ENCODE results near the gene DLG2.

The DLG2 gene

DNA sequence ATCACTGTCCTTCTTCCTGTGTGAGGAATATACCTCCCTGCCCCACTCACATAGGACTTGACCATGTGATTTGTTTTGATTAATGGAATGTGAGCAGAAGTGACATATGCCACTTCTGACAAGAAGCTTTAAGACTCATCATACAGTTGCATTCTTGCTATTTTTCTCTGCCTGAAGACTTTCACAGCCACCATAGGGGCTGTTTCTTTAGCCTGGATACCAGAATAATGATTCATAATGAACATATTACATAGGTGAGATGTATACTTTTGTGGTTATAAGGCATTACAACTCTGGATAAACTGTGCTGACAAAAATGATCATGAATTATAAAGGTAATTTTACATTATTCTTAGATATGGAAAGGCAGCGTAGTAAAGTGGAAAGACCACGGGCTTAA, 798.0 kb downstream of the DLG2 start:
- Histone ChIP-seq H3K4me1 (ENCODE audit: insufficient read depth, low read length, severe bottlenecking) (peaks cover 51% of the 10 kb centered on the region), H3K9me3 (ENCODE audit: low read length) (no peaks in the 10 kb centered on the region), H4K20me1 (ENCODE audit: insufficient read depth, low read length) (no peaks in the 10 kb centered on the region), H3K27me3 (ENCODE audit: insufficient read depth, low read length) (no peaks in the 10 kb centered on the region), H3K4me2 (ENCODE audit: low read length) (no peak overlapping the region), H3K79me2 (ENCODE audit: insufficient read depth, low read length) (no peaks in the 10 kb centered on the region), H3K27ac (ENCODE audit: low read depth, low read length, poor library complexity, severe bottlenecking) (no peak overlapping the region), H3K36me3 (ENCODE audit: insufficient read depth, low read length) (no peaks in the 10 kb centered on the region), H3K9me2 (ENCODE audit: low read depth, low read length) (no peaks in the 10 kb centered on the region), H3K4me3 (ENCODE audit: low read depth, low read length, poor library complexity, severe bottlenecking) (no peak overlapping the region), H2AFZ (ENCODE audit: low read length) (no peak overlapping the region), H3K9ac (ENCODE audit: low read length) (no peak overlapping the region), H3F3A (ENCODE audit: insufficient read depth, low read length) (no peaks in the 10 kb centered on the region)
- TF ChIP-seq CTCF (IDR thresholded peaks at IDR 0.05; ENCODE audit: low read length), result no peak
- no peak for TF ChIP-seq EZH2 (IDR thresholded peaks at IDR 0.05; ENCODE audit: borderline replicate concordance, low read length)

- Histone ChIP-seq H3K9ac (ENCODE audit: low read length) (no peak overlapping the region), H4K20me1 (ENCODE audit: insufficient read depth, low read length) (no peaks in the 10 kb centered on the region), H3K27me3 (ENCODE audit: insufficient read depth, low read length) (no peaks in the 10 kb centered on the region), H3K36me3 (ENCODE audit: insufficient read depth, low read length) (no peaks in the 10 kb centered on the region), H3F3A (ENCODE audit: insufficient read depth, low read length) (no peaks in the 10 kb centered on the region), H3K9me3 (ENCODE audit: low read length) (no peaks in the 10 kb centered on the region), H3K4me2 (ENCODE audit: low read length) (no peak overlapping the region), H3K9me2 (ENCODE audit: low read depth, low read length) (no peaks in the 10 kb centered on the region), H3K27ac (ENCODE audit: low read depth, low read length, poor library complexity, severe bottlenecking) (no peak overlapping the region), H3K4me1 (ENCODE audit: insufficient read depth, low read length, severe bottlenecking) (peaks cover 48% of the 10 kb centered on the region), H3K4me3 (ENCODE audit: low read depth, low read length, poor library complexity, severe bottlenecking) (no peak overlapping the region), H2AFZ (ENCODE audit: low read length) (no peak overlapping the region), H3K79me2 (ENCODE audit: insufficient read depth, low read length) (no peaks in the 10 kb centered on the region)
- TF ChIP-seq CTCF (IDR thresholded peaks at IDR 0.05; ENCODE audit: low read length) (no peak), EZH2 (IDR thresholded peaks at IDR 0.05; ENCODE audit: borderline replicate concordance, low read length) (no peak)
These were observed 798.5 kb downstream of the DLG2 start for GRCh38 chr11:84828616-84829015.

- no peaks in the 10 kb centered on the region for H3K9me3 ChIP-seq (ENCODE audit: low read length)
- H4K20me1 ChIP-seq (ENCODE audit: insufficient read depth, low read length), result no peaks in the 10 kb centered on the region
- no peaks in the 10 kb centered on the region for H3K9me2 ChIP-seq (ENCODE audit: low read depth, low read length)
- H3K79me2 ChIP-seq (ENCODE audit: insufficient read depth, low read length), result no peaks in the 10 kb centered on the region
- H3K27me3 ChIP-seq (ENCODE audit: insufficient read depth, low read length), result no peaks in the 10 kb centered on the region
- no peak for TF ChIP-seq EZH2 (IDR thresholded peaks at IDR 0.05; ENCODE audit: borderline replicate concordance, low read length)
- TF ChIP-seq CTCF (IDR thresholded peaks at IDR 0.05; ENCODE audit: low read length), result no peak
- no peaks in the 10 kb centered on the region for H3F3A ChIP-seq (ENCODE audit: insufficient read depth, low read length)
- H3K36me3 ChIP-seq (ENCODE audit: insufficient read depth, low read length), result no peaks in the 10 kb centered on the region
- H2AFZ ChIP-seq (ENCODE audit: low read length), result no peak overlapping the region
- H3K4me3 ChIP-seq (ENCODE audit: low read depth, low read length, poor library complexity, severe bottlenecking), result no peak overlapping the region
- H3K27ac ChIP-seq (ENCODE audit: low read depth, low read length, poor library complexity, severe bottlenecking), result no peak overlapping the region
- peaks cover 13% of the 10 kb centered on the region for H3K4me1 ChIP-seq (ENCODE audit: insufficient read depth, low read length, severe bottlenecking)
- H3K9ac ChIP-seq (ENCODE audit: low read length), result no peak overlapping the region
- no peak overlapping the region for H3K4me2 ChIP-seq (ENCODE audit: low read length)
These were observed 802.0 kb downstream of the DLG2 start for GRCh38 chr11:84825106-84825660.

All from OCI-LY1 (cell line).